GM12891 (cell line): ENCODE measurements around the gene LRP1.

Experiments
- PAX5 ChIP-seq: IDR thresholded peaks from 2 replicates; pipeline ENCODE4 v1.6.1; 2011; ENCODE audit warnings: low read length, moderate library complexity, mild to moderate bottlenecking; ENCODE audit not compliant: insufficient read depth, severe bottlenecking
- POLR2A ChIP-seq: IDR thresholded peaks from 2 replicates; pipeline ENCODE4 v1.6.1; 2011; ENCODE audit warnings: low read depth, low read length, control low read depth
- POLR2AphosphoS5 ChIP-seq: IDR thresholded peaks from 2 replicates; pipeline ENCODE4 v1.6.1; 2011; ENCODE audit warnings: low read depth, low read length, control low read depth
- POU2F2 ChIP-seq: IDR thresholded peaks from 2 replicates; pipeline ENCODE4 v1.6.1; 2011; ENCODE audit warnings: low read depth, mild to moderate bottlenecking, control low read depth, low read length, moderate library complexity
- SPI1 ChIP-seq: IDR thresholded peaks from 2 replicates; pipeline ENCODE4 v1.6.1; 2011; ENCODE audit warnings: low read depth, low read length, control low read depth
- TAF1 ChIP-seq: IDR thresholded peaks from 2 replicates; pipeline ENCODE4 v1.6.1; 2011; ENCODE audit warnings: low read depth, low read length, control low read depth

GRCh38 chr12:57215065-57215464, 86.8 kb downstream of the LRP1 start:
- no peak for TF ChIP-seq SPI1
- TF ChIP-seq POLR2AphosphoS5, result no peak
- TF ChIP-seq POLR2A, result no peak
- no peak for TF ChIP-seq TAF1
- no peak for TF ChIP-seq PAX5
- TF ChIP-seq POU2F2, result no peak
